B cell (primary cell): ENCODE results near the gene ZNF493.

Experiments used
- CTCF ChIP-seq: fragments of 200-600 bp; IDR thresholded peaks from one replicate; pipeline ENCODE4 v1.8.0; 2022; ENCODE audit warnings: antibody characterized with exemption, mild to moderate bottlenecking
- EZH2 ChIP-seq: IDR thresholded peaks from 2 replicates; pipeline ENCODE4 v1.6.1; 2012; ENCODE audit warnings: borderline replicate concordance, low read depth, mild to moderate bottlenecking, moderate library complexity, low read length; ENCODE audit not compliant: insufficient read depth, poor library complexity, severe bottlenecking

- TF ChIP-seq EZH2 (no peak), CTCF (no peak)
Measured at GRCh38 chr19:21423057-21424041, 26.4 kb downstream of the ZNF493 start.
